Activated T-helper 1 cell treated with Interleukin-2 at 50 U/mL for 16 hours (primary cell): Measurements from ENCODE around the gene PRKD3.

Experiments
- DNase-seq: peaks from one replicate; pipeline ENCODE4 v3.0.0-alpha.2; 2020; ENCODE audit warnings: low read depth

Gene PRKD3

DNA sequence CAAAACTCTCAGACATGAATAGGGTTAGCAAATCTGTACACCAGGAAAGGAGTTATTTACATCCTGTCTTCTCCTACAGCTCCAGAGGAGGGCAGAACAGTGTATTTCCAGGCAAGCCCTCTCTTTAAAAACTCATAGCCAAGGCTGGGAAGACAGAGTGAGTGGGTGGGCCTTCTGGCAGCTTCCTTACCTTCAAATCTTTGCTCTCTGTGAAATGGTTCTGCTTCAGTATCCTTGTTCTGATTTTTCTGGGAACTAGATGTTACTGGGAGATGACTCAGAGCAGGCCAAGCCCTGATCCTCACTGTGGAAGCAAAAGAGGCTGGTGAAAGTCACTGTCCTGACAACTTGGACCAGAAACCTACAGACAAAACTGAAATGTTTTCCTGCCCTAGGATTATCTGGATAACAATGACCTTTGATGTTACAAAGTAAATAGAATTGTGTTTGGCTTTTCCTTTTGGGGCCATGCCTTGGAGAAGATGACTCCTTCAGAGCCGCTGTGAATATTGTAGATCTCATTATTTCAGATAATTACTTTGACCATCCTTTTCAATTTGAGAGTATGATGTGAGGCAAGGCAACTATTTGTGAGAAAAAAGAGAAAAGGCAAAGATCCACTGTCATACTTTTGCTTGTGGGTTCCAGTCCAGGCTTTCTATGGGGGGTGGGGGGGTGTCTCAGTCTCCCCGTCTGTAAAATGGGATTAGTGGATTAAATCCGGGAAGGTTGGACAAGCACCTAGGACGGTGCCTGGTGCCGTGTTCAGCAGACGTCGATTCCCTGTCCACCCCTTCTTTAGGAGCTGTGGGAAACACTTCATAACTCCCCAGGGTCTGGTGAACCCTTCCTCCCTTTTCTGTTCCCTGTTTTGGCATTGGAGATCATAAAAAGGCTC lies 19.2 kb upstream of the PRKD3 start:
- DNase-seq, result no peak

DNA sequence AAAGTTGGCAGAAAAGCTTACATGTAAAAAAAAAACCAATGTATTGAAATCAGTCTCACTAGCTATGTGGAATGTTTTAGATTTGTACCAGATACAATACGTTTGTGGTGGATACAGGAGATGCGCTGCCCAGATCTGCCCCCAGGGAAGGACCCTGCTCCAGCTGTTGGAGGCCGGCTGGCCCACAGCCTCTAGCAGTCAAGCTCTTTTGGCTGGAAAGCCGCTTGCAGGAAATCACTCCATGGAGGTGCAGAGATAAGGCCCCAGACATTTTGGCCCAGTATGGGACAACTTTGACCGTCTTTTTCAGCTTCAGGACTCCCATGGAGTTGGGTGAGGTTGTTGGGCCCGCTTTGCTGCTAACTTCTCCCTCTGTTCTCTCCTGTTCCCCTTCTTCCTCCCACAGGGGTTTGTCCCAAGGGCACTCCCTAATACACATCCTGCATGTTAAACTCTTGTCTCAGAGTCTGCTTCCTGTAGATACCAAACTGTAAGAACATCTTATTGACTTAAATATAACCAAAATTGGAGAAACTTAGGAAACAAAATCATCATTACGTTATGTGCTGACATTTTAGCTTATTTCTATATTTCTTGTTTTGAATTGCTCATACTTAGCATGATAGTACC lies 18.1 kb upstream of the PRKD3 start:
- DNase-seq, result no peak

DNA sequence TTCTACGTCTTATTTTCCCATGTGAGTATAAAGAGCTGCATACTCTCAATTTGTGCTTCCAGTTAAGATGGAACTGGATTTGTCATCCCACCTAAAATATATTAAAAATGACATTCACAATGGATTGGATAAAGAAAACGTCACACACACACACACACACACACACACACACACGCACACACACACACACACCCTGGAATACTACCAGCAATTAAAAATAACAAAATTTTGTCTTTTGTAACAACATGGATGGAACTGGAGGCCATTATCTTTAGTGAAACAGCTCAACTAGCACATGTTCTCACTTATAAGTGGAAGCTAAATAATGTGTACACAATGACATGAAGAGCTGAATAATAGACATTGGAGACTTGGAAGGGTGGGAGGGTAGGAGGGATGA lies 16.0 kb upstream of the PRKD3 start:
- no peak for DNase-seq

DNA sequence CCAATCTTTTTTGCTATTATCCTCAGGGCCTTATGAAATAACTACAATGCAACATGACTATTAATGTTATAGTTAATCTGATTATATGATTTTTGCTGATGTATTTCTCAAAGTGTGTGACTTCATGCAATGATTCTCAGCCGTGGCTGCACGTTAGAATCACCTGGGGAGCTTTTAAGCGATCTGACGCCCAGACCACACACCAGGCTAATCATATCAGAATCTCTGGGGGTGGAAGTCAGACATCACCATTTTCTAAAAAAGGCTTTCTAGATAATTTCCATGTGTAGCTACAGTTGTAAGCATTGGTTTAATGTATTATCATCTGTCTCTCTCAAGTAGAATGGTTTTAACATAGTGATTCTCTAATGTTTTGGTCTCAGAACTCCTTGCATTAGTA lies 14.3 kb upstream of the PRKD3 start:
- DNase-seq, result no peak

DNA sequence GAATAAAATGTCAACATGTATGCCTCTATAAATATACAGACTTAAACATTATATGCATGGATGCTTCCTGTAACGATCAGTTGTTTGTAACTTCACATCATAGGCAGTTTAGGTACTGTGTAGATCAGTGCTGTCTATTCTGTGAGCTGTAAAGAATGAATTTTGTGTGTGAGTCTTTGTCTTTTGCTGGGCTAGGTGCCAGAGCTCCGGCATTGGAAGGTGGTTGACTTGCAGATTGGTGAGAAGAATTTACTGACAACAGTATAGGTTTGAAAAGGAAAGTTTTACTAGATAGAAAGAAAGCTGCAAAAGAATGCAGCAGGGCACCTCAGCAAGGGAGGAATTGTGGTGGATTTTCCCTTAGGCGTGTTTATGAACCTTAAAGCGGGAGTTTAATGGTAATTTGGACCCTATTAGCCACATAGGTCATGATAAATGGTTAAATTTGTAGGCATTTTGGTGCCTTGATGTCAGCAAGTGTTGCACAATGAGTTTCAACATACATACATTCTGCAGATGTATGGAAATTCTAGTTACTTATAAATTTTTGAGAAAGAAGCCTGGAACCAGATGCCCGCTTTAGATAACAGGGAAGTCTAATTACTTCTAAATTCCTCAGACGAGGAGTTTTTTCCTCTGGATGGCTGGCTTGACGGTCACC lies 13.1 kb upstream of the PRKD3 start:
- no peak for DNase-seq

DNA sequence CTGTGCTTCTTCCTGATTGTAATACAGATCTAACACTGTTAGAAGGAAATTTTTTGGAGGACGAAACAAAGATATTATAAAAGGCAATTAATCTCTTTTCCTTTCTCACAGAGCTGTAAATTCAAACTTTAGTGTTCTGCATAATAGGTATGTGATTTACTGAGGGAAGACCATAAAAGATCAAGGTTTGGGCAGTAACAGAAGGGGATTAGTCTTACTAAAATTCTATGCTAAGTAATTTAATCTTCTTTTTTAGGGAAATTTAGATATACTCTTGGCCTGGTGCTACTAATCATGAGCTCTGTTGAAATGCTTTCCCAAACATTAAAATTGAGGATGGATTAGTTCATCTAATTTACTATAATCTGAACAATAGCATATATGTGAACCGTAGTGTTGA lies 11.0 kb upstream of the PRKD3 start:
- DNase-seq, result no peak

DNA sequence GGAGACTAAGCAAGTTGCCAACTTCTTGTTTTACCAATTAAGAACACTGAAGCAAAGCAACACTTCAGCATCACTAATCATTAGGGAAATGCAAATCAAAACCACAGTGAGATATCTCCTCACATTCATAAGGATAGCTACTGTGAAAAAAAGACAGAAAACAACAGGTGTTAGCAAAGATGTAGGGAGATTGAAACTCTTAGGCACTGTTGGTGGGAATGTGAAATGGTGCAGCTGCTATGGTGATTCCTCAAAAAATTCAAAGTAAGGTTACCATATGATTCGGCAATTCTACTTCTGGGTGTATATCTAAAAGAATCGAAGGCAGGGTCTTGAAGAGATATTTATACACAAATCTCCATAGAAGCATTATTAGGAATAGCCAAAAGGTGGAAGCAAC lies 8.6 kb upstream of the PRKD3 start:
- DNase-seq, result no peak

DNA sequence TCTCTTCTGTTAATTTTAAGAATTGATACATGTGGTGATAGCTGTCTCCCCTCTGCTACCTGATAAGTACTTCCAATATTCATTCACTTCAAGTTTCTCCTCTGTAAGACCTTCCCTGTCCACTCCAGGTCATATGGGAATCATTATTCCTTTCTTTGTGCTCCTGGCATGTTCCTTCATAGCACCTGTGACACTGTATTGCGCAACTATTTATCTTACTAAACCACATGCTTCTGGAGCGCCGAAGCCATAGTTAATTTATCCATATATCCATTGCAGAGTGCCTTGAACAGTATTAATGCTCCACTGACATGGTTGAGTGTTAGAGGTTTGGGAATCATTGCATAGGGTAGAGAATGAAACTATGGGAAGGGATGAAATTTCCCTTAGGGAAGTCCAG lies 7.9 kb upstream of the PRKD3 start:
- no peak for DNase-seq

DNA sequence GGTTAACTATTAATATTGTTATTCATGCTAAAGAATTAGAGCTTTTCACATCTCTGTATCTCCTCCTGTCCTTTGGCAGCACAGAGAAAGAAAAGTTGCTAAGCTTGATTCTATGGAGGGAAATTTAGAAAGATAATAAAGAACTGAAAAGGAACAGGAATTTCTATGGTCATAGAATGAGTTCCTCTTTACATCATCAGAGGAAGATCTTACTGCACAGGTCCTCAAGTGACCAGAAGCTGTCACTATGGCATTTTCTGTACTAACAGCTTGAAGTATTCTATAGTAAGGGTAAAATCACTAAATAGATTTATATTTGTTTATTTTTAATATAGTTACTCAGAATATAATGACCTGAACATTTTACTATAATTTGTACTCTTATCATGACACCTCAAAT lies 6.0 kb upstream of the PRKD3 start:
- DNase-seq, result no peak

DNA sequence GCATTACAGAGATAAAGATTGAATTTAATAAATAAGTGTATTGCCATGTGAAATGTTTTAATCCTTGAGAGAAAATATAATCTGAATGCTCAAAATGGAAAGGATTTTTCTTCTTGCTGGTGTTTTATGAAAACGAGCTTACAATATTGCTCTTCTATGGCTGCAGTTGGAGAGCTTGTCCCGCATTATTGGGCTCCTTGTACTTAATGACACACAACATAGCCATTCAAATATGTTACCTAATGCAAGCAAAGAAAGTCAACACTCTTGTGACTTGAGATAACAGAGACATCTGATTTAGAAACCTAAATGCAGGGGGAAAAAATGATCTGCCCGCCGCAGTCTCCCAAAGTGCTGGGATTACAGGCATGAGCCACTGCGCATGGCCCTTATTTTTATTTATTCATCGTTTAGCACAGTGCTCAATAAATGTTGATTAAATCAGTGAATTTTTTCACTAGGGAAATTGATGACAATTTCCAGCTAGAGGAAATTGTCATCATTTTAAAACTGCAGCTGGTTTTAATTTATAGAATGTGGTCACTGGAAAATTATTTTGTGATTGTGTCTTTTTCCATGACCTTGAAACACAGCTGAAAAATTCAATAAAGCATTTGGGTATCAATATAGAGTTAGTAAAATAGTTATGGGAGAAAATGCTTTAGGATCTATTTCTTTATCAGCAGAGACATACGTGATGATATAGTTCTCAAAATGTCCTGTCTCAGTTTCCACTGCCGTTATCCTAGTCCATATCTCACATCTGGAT lies 2.4 kb upstream of the PRKD3 start:
- no peak for DNase-seq

DNA sequence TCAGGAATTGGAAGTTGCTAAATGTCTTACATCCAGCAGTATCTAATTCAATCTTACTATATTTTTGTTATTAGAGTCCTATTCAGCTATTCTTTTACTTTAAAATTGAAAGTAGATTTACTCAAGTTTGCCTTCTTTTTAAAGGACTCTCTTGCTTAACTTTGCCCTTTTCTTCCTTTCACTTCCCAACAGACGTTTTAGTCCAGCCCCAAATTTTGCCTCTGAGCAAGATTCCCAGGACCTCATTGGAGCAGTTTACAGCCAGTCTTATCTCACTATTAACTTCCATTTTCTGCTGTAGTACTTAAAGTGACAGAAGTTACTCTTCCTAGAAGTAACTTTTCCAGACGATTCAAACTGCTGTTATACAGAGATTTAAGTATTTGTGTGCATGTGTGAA lies 1.7 kb upstream of the PRKD3 start:
- no peak for DNase-seq

DNA sequence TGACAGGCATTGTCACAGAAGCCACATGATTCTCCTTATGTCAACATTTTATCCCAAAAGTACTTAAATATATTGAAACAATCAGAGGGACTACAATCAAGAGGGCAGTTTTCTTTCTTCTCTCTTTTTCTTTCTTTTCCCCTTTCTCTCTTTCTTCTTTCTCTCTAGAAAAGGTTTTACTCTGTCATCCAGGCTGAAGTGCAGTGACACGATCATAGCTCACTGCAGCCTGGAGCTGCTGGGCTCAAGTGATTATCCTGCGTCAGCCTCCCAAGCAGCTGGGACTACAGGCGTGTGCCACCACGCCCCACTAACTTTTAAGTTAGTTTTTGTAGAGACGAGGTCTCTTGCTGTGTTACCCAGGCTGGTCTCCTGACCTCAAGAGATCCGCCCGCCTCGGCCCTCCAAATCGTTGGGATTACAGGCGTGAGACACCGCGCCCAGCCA lies 1.0 kb upstream of the PRKD3 start:
- no peak for DNase-seq

DNA sequence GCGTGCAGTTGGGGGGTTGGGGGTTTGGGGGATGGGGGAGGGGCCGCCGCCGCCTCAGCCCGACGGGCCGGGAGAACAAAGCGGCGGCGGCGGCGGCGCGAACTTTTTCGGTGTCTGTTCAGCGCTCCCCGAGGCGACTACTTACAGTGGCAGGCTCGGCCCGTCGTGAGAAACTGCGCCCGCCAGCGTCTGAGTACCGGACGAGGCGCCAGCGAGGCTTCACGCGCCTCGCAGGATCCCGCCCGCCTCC lies 172 bp downstream of the PRKD3 start:
- DNase-seq, result peak; percentile 65

DNA sequence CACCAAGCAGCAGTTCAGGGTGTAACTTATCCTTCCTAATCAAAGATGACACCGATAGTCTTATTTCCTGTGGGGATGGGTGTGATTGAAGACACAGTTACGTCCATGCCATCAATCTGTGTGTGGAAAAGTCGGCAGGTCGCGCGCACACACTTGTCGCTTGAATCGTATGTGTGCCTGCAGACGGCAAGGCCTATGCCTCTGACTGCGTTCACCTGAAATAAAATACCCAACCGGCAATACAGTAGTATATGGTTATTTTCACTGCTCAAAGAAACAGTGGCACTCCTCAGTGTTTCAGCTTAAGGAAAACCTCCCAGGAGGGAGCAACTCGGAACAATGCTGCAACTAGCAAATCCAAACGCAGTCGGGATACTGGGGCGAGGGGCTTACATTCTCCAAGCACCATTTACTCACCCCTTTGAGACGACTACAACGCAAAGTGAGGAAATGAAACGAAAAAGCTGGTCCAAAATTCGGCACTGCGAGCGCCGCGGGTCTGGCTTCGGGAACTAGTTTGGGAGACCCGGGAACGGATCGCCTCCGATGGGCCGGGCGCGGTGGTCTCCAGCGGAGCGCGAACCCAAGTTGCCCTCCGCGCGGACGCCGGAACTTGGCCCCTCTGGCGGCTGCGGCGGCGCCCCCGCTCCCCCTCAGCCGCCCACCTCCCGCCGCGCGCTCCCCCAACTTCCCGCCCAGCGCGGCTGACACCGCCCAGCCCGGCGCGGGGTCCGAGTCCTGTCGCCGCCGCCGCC lies 675 bp downstream of the PRKD3 start:
- DNase-seq, result peak; percentile 12

DNA sequence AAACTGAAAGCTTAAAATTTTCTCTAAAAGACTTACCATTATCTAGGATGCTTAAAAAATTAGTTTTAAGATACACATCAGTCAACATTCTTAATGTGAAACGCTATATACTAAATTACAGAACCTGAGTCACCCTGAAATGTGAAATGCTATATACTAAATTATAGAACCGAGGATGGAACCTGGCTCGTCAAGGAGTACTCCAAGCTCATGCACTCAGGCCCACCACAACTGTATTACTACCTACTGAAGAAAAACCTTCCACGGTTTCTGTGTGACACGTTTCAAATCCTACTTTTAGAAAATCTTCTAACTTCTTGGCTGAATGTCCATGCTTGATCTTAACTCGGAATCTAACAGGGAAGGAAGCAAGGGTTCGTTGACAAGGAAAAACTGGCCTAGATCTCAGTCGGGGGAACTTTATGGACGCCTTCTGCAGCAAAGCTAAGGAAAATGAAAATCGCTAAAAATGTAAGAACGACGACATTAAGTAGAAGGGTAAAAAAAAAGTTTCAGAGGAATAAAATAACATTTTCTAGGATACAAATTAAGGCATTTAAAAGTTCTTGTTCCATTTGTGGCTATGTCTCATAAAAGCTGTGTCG lies 1.4 kb downstream of the PRKD3 start:
- no peak for DNase-seq

DNA sequence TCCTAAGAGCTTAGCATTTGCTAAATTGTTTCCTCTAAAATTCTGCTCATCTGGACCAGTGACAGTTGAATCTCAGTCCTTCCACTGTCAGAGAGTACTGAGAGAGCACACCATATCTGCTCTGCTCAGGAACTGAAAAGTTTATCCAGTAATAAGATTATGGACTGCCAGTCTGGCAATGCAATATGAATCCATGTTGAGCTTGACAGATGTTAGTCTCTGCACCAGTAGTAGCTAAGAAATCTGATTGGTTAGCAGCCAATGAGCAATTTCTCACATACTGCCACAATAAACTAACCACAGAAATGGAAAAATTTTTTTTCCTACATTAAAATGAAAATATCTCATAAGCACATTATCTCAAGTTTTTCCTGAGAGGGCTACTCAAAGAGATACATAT lies 2.3 kb downstream of the PRKD3 start:
- no peak for DNase-seq

DNA sequence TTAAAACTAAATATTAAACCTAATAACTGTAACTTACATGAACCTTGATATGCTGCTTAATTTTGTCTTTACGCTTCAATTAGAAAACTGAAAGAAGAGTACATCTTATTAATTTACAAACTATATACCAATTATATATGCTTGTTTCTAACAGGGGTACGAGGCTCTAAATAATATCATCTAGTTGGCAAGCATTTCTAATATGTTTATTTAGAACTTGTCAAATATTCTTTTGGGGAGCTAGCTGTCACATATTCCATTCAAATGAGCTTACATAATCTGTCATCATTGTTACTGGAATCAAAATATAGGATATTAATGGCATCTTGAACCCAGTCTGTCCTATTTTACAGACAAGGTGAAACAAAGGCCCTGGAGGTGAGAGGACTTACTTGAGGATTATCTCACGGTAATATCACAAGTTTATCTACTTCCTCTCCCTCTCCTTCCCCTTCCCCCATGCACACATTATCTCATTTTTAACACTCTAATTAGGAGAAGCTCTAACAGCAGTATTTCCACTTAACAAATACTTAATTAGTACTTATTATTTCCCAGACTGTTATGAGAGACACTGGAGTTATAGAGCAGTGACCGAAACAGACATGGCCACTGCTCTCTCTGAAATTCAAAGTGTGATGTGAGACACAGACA lies 3.5 kb downstream of the PRKD3 start:
- DNase-seq, result no peak

DNA sequence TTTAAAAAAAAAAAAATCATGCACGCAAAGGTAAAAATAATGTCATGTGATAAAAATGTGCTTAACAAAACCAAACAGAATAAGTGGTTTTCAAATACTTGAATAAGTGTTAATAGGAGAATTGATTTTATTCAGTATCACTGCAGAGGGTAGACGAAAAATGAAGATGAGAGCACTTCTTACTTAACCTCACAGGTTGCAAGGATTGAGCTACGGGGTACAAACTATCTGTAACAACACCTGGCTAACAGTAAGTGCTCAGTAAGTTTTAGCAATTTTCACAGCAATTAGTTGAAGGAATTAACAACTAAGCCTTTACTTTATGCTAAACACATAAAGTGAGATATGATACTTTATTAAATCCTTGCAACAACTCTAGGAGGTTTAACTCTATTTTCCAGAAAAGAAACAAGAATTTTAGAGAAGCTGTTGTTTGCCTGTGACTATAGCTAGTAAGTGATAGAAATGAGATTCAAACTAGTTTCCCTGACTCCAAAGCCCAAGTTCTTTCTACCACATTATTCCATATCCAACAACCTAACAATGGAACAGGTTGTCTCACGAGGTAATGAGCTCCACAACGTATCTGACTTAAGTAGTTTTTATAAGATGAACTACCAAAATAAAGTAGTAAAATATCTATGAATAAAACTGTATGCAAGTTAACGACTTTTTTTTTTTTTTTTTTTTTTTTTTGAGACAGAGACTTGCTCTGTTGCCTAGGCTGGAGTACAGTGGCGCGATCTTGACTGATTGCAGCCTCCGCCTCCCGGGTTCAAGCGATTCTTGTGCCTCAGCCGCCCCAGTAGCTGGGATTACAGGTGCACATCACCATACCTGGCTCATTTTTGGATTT lies 4.7 kb downstream of the PRKD3 start:
- no peak for DNase-seq

DNA sequence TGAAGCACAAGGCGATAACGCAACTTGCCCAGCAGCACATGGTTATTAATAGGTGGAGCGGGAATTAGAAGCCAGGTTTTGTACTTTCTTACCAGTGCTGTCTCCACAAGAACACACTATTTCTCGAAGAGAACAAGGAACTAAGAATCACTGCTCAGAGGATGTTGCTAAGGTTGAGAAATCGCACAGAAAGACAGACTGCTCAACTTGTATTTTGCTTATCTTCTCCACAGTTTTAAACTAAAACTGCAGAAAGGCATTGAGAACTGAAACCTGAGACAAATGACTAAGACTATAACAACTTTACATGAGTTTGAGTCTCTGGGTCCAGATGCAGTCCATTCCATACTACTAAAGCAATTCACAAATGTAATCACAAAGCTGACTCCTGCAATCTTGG lies 6.2 kb downstream of the PRKD3 start:
- no peak for DNase-seq

DNA sequence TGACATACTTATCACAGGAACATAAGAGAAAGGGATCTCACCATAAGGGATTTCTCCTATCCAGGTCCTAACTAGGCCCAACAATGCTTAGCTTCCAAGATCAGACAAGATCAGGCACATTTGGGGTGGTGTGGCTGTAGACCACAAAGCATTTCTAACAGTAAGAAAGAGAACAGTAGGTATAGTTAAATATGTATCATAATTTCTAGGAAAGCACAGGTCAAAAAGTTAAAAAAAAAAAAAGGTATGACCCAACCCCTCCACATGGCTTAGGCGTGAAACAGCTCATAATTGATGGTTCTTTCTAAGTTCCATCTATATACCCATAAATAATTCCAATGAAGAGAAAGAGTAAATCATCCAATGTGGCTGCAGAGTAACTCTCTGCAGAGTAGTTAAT lies 6.9 kb downstream of the PRKD3 start:
- DNase-seq, result no peak
